Dedifferentiated amniotic fluid mesenchymal stem cell (primary cell): ENCODE results near the gene LRP5.
"Not testable (repeated sequence)": the region's sequence is repeated elsewhere in the genome, so short reads cannot be mapped to it uniquely, and the experiment has no call there.

Experiments used
- DNase-seq: peaks from one replicate; pipeline ENCODE4 v3.0.0-alpha.2; 2016; ENCODE audit errors: extremely low spot score

LRP5 gene

GRCh38 chr11:68416070-68416578, 103.7 kb downstream of the LRP5 start:
- no peak for DNase-seq

DNA sequence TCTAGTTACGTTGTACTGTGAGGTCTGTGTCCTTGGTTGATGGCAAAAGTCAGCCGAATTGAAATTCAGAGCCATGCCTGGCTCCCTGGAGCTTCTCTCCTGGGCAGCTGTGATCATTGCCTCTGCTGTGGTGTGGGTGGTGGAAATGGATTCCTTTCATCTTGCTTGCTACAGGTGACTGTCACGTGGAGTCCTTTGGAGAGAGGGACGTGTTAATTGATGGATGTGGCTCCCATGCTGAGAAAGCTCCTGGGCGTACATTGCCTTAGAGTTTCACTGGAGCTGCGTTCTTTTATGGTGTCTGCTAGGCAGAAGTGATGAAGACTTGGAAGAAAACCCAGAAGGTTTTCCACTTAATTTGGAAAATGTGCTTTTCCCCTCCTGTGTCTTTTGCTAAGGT, 106.3 kb downstream of the LRP5 start:
- no peak for DNase-seq

GRCh38 chr11:68420171-68420570, 107.8 kb downstream of the LRP5 start:
- no peak for DNase-seq

GRCh38 chr11:68423481-68423880, 111.1 kb downstream of the LRP5 start:
- DNase-seq, result no peak

DNA sequence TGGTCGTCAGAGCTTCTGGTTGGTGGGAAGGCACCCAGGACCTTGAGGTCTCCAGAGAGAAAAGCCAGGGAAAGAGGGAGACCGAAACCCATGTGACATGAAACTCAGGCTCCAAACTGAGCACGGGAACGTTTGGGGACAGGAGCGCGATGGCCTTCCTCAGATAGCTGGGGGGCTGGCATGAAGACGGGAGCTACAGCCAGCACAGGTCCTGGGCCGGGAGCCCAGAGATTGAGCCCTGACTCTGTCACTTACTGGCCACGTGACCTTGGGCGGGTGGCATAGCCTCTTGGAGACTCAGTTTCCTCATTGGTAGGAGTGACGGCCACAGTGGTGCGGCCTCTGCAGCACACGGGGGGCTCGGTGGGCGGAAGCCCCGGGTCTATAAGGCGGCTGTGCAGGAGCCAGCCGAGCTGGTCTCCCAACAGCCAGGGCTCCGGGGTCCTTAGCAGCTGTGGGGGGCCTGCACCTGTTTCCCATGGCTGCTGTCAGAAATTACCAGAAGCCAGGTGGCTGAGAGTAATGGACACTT, 111.8 kb downstream of the LRP5 start:
- DNase-seq, result no peak

DNA sequence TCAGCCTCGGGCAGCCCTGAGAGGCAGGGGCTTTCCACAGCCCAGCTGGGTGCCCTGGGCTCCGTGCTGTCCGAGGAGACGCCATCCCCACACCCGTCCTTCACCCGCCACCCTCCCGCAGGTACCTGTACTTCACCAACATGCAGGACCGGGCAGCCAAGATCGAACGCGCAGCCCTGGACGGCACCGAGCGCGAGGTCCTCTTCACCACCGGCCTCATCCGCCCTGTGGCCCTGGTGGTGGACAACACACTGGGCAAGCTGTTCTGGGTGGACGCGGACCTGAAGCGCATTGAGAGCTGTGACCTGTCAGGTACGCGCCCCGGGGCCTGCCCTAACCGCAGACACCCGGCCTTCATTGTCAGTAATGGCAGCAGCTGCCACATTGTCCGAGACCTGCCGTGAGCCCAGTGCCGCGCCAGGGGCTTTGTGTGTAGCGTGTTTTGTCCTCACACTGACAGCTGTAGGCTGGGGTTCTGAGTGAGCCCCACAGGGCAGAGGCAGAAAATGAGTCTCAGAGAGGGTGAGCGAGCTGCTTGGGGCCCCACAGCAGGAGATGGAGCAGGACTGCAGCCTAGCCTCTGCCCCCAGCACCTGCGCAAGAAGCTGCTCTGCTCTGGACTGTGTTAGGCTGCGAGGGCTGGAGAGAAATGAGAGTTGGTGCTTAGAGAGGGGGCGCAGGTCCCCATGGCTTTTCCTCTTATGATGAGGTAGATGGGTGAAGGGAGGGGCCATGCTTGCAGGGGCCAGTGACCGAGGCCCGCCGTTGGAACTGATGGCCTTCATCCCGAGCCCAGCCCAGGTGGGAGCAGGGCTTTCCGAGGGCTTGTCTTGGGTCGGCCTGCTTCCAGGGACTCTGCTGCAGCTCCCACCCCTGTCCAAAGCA, 112.8 kb downstream of the LRP5 start:
- DNase-seq, result no peak

- DNase-seq, result no peak
Observed at GRCh38 chr11:68425866-68426380, 113.5 kb downstream of the LRP5 start.

GRCh38 chr11:68429661-68430060, 117.3 kb downstream of the LRP5 start:
- DNase-seq, result no peak

DNA sequence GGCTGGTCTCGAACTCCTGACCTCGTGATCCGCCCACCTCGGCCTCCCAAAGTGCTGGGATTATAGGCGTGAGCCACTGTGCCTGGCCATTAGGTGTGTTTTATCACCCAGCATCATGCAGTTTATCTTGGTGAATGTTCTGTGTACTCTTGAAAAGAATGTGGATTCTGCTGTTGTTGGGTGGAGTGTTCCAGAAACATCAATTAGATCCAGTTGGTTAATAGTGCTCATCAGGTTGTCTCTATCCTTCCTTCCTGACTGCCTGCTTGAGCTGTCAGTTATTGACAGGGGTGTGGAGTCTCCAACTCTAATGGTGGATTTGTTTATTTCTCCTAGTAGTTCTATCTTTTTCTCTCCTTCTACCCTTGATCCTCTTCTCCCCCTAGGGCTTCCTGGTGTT, 118.0 kb downstream of the LRP5 start:
- no peak for DNase-seq

DNA sequence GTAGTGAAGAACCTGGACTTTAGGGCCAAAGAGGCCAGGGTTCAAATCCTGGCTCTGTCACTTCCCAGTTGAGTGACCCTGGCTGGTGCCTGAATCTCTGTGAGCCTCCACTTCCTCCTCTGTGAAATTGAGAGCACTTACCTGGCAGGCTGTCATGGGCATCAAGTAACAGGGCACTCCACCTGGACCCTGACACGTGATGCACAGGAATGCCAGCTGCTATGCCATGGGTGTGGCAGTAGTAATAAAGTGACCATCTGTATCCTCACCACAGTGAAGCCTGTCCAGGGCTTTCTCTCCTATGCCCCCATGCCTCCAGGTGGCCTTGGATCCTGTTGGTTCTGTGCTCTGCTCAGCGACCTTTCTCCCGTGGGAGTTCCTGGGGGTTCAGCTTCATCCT, 118.4 kb downstream of the LRP5 start:
- no peak for DNase-seq

- no peak for DNase-seq
Observed at GRCh38 chr11:68431984-68432645, 119.7 kb downstream of the LRP5 start.

DNA sequence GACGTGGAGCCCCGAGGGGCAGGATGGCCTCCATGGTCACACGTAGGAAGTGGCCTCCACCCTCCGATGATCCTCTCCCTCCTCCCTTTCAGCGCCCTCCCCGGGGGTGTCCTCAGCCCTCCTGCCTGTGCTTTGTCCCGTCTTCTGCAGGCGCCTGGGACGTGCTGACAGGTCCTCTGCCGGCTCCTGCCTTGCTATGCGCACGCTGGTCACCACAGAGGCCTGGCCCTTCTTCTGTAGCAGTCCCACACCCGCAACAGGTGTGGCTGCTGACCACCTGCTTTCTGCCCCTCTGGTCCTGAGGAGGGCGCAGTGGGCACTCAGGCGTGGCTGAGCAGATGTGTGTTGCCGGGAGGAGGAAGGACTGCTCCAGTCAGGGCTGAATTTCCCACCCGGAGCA, 120.5 kb downstream of the LRP5 start:
- no peak for DNase-seq

GRCh38 chr11:68433541-68433940, 121.2 kb downstream of the LRP5 start:
- no peak for DNase-seq

DNA sequence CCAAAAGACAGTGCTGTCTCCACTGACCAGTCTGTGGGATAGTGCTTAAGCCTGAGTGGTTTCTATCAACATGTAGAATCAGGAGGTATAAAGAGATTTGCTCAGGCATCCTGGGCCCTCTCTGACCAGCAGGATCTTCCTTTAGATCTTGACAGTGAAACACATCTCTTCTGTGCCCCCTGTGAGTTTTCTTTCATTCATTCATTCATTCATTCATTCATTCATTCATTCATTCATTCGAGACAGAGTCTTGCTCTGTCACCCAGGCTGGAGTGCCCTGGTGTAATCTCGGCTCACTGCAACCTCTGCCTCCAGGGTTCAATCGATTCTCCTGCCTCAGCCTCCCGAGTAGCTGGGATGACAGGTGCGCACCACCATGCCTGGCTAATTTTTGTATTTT, 121.8 kb downstream of the LRP5 start:
- DNase-seq, result not testable (repeated sequence)

- DNase-seq, result no peak
Observed at GRCh38 chr11:68436162-68436888, 123.9 kb downstream of the LRP5 start.

- DNase-seq, result no peak
Observed at GRCh38 chr11:68436985-68437926, 124.9 kb downstream of the LRP5 start.

GRCh38 chr11:68437927-68438657, 125.7 kb downstream of the LRP5 start:
- DNase-seq, result no peak

- no peak for DNase-seq
Observed at GRCh38 chr11:68438658-68439259, 126.4 kb downstream of the LRP5 start.

DNA sequence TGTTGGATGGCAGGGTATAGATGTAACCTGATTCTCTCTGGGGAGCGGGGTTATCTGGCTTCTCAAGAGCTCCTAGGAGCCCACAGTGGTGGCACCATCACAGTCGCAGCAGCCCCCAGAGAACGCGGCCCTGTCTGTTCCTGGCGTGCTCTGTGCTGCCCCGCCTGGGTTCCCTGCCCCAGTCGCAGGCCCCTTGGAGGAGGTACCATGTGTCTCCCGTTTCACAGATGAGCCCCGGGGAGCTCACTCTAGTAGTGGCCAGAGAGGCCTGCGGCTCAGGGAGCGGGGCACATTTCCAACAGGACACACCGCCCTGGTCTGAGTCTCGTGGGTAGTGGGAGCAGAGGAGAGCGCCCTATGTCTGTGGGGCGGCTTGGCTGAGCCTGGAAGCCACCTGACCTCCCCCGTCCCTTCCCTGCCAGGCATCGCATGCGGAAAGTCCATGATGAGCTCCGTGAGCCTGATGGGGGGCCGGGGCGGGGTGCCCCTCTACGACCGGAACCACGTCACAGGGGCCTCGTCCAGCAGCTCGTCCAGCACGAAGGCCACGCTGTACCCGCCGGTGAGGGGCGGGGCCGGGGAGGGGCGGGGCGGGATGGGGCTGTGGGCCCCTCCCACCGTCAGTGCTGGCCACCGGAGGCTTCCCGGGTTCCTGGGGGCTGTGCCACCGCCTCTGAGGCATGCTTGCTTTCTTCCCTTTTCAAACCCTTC, 127.1 kb downstream of the LRP5 start:
- DNase-seq, result no peak
